GM12865 (cell line): ENCODE results near the gene BARD1.
A peak's percentile ranks its signal among the peaks of the same experiment; 100 is the strongest.

Experiments
- DNase-seq: peaks from one replicate; pipeline ENCODE4 v3.0.0; 2010; ENCODE audit warnings: low read depth
- H3K4me3 ChIP-seq: 2 replicates; pipeline ENCODE4 v1.5.1; 2011; ENCODE audit warnings: mild to moderate bottlenecking, low read depth, low read length, control low read depth
- CTCF ChIP-seq: IDR thresholded peaks from 2 replicates; pipeline ENCODE4 v1.5.1; 2011; ENCODE audit warnings: low read length, control low read depth, low read depth, inconsistent platforms; ENCODE audit not compliant: insufficient read depth; ENCODE audit errors: missing control alignments

BARD1 gene

GRCh38 chr2:214695789-214696188 is 113.7 kb downstream of the BARD1 start:
- no peak for DNase-seq
- H3K4me3 ChIP-seq = no peak overlapping the region
- no peak for TF ChIP-seq CTCF

GRCh38 chr2:214683557-214683956 is 125.9 kb downstream of the BARD1 start:
- peak; percentile 21 for DNase-seq

GRCh38 chr2:214679736-214680135 is 129.7 kb downstream of the BARD1 start:
- peak; percentile 26 for DNase-seq
- no peak overlapping the region for H3K4me3 ChIP-seq
- no peak for TF ChIP-seq CTCF

More at GRCh38 chr2:214683557-214683956, 125.9 kb downstream of the BARD1 start:
- H3K4me3 ChIP-seq = peak overlapping the region; percentile 70

- no peak for DNase-seq
- no peak overlapping the region for H3K4me3 ChIP-seq
- no peak for TF ChIP-seq CTCF
Observed at GRCh38 chr2:214676421-214677089, 132.9 kb downstream of the BARD1 start.
